Measurements from ENCODE around the gene CLINT1. TPM values are rescaled to one million over a fixed set of nuclear protein-coding genes. Genes with fewer than 3 reads are reported as not detected.

CLINT1 gene
- total and polyA plus RNA-seq, 9 of the 15 experiments (the other 6 are each of a cell fraction or from before 2014, with no cell fraction given), result 23.6 to 125 (median 71.4) TPM

DNA sequence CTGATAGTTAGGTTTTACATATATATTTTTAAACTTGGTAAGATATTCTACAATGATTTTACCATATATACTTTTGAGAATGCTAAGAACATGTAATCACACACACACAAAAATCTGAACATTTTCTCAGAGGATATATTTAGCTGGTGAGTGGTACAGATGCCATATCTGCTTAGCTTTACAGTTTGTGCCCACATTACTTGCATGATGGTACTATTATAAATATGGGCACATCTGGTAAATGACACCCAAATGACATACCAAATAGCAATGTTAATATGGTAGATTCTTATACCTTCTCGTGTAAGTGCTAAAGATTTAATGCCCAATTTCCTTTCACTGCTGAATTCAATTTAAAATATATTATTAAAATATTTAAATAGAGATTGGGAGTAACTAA lies 58.8 kb downstream of the CLINT1 start:
- TF ChIP-seq HDAC1 (IDR thresholded peaks at IDR 0.05), result no peak
- TF ChIP-seq NFE2 (IDR thresholded peaks at IDR 0.05; ENCODE audit: low read depth), result no peak
- no peak for TF ChIP-seq SRSF9 (IDR thresholded peaks at IDR 0.05; ENCODE audit: borderline replicate concordance, low read depth, low read length)
- TF ChIP-seq, protein P1, sequence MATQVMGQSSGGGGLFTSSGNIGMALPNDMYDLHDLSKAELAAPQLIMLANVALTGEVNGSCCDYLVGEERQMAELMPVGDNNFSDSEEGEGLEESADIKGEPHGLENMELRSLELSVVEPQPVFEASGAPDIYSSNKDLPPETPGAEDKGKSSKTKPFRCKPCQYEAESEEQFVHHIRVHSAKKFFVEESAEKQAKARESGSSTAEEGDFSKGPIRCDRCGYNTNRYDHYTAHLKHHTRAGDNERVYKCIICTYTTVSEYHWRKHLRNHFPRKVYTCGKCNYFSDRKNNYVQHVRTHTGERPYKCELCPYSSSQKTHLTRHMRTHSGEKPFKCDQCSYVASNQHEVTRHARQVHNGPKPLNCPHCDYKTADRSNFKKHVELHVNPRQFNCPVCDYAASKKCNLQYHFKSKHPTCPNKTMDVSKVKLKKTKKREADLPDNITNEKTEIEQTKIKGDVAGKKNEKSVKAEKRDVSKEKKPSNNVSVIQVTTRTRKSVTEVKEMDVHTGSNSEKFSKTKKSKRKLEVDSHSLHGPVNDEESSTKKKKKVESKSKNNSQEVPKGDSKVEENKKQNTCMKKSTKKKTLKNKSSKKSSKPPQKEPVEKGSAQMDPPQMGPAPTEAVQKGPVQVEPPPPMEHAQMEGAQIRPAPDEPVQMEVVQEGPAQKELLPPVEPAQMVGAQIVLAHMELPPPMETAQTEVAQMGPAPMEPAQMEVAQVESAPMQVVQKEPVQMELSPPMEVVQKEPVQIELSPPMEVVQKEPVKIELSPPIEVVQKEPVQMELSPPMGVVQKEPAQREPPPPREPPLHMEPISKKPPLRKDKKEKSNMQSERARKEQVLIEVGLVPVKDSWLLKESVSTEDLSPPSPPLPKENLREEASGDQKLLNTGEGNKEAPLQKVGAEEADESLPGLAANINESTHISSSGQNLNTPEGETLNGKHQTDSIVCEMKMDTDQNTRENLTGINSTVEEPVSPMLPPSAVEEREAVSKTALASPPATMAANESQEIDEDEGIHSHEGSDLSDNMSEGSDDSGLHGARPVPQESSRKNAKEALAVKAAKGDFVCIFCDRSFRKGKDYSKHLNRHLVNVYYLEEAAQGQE (IDR thresholded peaks at IDR 0.05; ENCODE audit: borderline replicate concordance), result no peak
- TF ChIP-seq, protein P1 (CRISPR knock-in tag; IDR thresholded peaks at IDR 0.05; ENCODE audit: low read depth), result no peak
- no peak for TF ChIP-seq PTRF (tag; IDR thresholded peaks at IDR 0.05)
- TF ChIP-seq, protein P2, sequence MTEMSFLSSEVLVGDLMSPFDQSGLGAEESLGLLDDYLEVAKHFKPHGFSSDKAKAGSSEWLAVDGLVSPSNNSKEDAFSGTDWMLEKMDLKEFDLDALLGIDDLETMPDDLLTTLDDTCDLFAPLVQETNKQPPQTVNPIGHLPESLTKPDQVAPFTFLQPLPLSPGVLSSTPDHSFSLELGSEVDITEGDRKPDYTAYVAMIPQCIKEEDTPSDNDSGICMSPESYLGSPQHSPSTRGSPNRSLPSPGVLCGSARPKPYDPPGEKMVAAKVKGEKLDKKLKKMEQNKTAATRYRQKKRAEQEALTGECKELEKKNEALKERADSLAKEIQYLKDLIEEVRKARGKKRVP (CRISPR knock-in tag; IDR thresholded peaks at IDR 0.05), result no peak
- TF ChIP-seq ZNF146 (CRISPR knock-in tag; IDR thresholded peaks at IDR 0.05; ENCODE audit: unreplicated experiment), result no peak
- TF ChIP-seq RBFOX2 (IDR thresholded peaks at IDR 0.05; ENCODE audit: low read depth, low read length), result no peak
- TF ChIP-seq ZNF780A (CRISPR knock-in tag; IDR thresholded peaks at IDR 0.05), result no peak
- no peak for TF ChIP-seq MXI1 (IDR thresholded peaks at IDR 0.05; ENCODE audit: low read depth, low read length)
- TF ChIP-seq, protein P3, sequence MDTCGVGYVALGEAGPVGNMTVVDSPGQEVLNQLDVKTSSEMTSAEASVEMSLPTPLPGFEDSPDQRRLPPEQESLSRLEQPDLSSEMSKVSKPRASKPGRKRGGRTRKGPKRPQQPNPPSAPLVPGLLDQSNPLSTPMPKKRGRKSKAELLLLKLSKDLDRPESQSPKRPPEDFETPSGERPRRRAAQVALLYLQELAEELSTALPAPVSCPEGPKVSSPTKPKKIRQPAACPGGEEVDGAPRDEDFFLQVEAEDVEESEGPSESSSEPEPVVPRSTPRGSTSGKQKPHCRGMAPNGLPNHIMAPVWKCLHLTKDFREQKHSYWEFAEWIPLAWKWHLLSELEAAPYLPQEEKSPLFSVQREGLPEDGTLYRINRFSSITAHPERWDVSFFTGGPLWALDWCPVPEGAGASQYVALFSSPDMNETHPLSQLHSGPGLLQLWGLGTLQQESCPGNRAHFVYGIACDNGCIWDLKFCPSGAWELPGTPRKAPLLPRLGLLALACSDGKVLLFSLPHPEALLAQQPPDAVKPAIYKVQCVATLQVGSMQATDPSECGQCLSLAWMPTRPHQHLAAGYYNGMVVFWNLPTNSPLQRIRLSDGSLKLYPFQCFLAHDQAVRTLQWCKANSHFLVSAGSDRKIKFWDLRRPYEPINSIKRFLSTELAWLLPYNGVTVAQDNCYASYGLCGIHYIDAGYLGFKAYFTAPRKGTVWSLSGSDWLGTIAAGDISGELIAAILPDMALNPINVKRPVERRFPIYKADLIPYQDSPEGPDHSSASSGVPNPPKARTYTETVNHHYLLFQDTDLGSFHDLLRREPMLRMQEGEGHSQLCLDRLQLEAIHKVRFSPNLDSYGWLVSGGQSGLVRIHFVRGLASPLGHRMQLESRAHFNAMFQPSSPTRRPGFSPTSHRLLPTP (IDR thresholded peaks at IDR 0.05; ENCODE audit: borderline replicate concordance, extremely low read depth, insufficient read length), result no peak
- no peak for TF ChIP-seq ZNF436 (CRISPR knock-in tag; IDR thresholded peaks at IDR 0.05)

More for the DNA sequence above, 58.8 kb downstream of the CLINT1 start:
- no peak overlapping the region for H3K9ac ChIP-seq (ENCODE audit: insufficient read depth in 1 of 2, low read depth in 2 of 2, low read length in 2 of 2)
- DNase-seq (ENCODE audit: extremely low read depth in 1 of 4, low spot score in 3 of 4) (no peak), FAIRE-seq (no peak), ATAC-seq (no peak)
- no TSS peak for BruUV-seq (replicated peaks)
- peaks cover 62% of the 10 kb centered on the region for H3K36me3 ChIP-seq (ENCODE audit: control insufficient read depth, insufficient read depth, low read length)
- no peak overlapping the region for H3K27ac ChIP-seq (ENCODE audit: extremely low read depth, low read depth, low read length)
- intact Hi-C loops (cut with micrococcal nuclease), result no loop called here
- H3K9me3 ChIP-seq (replicated peaks; ENCODE audit: control insufficient read depth, insufficient read depth, low read depth, low read length), result no peaks in the 10 kb centered on the region
- no peaks in the 10 kb centered on the region for H3K4me1 ChIP-seq (replicated peaks in 1 of 2; ENCODE audit: control insufficient read depth in 2 of 2, insufficient read depth in 2 of 2, low read length in 2 of 2)
- no peaks in the 10 kb centered on the region for H3K79me2 ChIP-seq (ENCODE audit: control insufficient read depth, insufficient read depth, low read length)
- no peaks in the 10 kb centered on the region for H3K9me1 ChIP-seq (ENCODE audit: control insufficient read depth, insufficient read depth, low read length)
- no peak overlapping the region for H3K4me3 ChIP-seq
- no peaks in the 10 kb centered on the region for H4K20me1 ChIP-seq (replicated peaks; ENCODE audit: control insufficient read depth, insufficient read depth, low read length)
- WGBS (ENCODE audit: insufficient coverage, low coverage, missing lambda C conversion rate), result 73% methylated on average over 1 of the region's 1 CpG
- ChIA-PET CTCF (ENCODE audit: low intra/inter-chr PET ratio) (no interaction called here), POLR2A (no interaction called here)
- H2AFZ ChIP-seq (ENCODE audit: low read depth, low read length), result no peak overlapping the region
- no peak overlapping the region for H3K4me2 ChIP-seq (ENCODE audit: insufficient read depth, low read length)
- no peaks in the 10 kb centered on the region for H3K27me3 ChIP-seq (ENCODE audit: control insufficient read depth in 2 of 2, insufficient read depth in 2 of 2, low read length in 2 of 2)
- in situ Hi-C loops (cut with MboI), result no loop called here

Data from K562 (cell line).